VCaP (cell line): ENCODE results near the gene CCL22.
"Not testable (repeated sequence)": the region's sequence is repeated elsewhere in the genome, so short reads cannot be mapped to it uniquely, and the experiment has no call there.

Experiments
- H3K27ac ChIP-seq: fragments of 450-650 bp; 2 replicates; pipeline ENCODE4 v1.5.1; 2017
- TF ChIP-seq, protein P1 (sequence below): fragments of 450-650 bp; conservative IDR thresholded peaks from 2 replicates; pipeline ENCODE4 v1.5.1; 2017; ENCODE audit warnings: mild to moderate bottlenecking, moderate library complexity

The CCL22 gene

DNA sequence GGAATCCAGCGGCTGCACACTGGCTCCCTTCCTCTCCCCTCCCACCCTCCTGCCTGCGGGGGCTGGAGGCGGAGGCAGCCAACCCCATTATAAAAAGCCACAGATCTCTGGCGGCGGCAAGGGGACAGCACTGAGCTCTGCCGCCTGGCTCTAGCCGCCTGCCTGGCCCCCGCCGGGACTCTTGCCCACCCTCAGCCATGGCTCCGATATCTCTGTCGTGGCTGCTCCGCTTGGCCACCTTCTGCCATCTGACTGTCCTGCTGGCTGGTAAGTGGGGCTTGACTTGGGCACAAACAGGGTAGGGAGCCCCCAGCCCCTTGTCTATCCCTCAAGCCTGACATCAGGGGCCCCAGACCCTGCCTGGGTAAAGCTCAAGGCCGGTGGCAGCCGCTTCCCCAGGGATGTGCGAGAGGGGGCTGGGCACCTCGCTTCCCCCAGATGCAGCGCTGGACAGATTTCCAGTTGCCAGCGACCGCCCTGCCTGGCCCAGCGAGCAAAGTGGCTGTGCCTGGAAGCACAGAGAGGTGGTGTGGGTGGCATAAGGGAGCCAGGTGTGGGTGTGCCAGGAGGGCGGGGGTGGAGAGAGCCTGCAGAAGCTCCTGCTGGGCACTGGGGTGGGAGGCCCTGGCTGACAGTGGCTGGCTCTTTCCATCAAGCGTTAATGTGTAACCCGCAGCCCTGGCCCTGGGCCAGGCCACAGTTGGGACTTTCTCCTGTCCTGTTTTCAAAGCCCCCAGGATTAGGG, 14.0 kb downstream of the CCL22 start, which contains the start of gene CX3CL1:
Gene CX3CL1 (plus strand): TSS at position 119 of the 745 bp plus-strand sequence. CDS start 79 bp downstream, at position 198.
- H3K27ac ChIP-seq, result peak within 1 kb of the TSS; percentile 23; the same call in 1 of the 2 replicates
- TF ChIP-seq, protein P1, sequence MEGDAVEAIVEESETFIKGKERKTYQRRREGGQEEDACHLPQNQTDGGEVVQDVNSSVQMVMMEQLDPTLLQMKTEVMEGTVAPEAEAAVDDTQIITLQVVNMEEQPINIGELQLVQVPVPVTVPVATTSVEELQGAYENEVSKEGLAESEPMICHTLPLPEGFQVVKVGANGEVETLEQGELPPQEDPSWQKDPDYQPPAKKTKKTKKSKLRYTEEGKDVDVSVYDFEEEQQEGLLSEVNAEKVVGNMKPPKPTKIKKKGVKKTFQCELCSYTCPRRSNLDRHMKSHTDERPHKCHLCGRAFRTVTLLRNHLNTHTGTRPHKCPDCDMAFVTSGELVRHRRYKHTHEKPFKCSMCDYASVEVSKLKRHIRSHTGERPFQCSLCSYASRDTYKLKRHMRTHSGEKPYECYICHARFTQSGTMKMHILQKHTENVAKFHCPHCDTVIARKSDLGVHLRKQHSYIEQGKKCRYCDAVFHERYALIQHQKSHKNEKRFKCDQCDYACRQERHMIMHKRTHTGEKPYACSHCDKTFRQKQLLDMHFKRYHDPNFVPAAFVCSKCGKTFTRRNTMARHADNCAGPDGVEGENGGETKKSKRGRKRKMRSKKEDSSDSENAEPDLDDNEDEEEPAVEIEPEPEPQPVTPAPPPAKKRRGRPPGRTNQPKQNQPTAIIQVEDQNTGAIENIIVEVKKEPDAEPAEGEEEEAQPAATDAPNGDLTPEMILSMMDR, result no peak

- H3K27ac ChIP-seq, result no peak overlapping the region; the same call in 1 of the 2 replicates
- TF ChIP-seq, protein P1, result no peak
Observed at GRCh38 chr16:57373117-57373947, 14.7 kb downstream of the CCL22 start.

DNA sequence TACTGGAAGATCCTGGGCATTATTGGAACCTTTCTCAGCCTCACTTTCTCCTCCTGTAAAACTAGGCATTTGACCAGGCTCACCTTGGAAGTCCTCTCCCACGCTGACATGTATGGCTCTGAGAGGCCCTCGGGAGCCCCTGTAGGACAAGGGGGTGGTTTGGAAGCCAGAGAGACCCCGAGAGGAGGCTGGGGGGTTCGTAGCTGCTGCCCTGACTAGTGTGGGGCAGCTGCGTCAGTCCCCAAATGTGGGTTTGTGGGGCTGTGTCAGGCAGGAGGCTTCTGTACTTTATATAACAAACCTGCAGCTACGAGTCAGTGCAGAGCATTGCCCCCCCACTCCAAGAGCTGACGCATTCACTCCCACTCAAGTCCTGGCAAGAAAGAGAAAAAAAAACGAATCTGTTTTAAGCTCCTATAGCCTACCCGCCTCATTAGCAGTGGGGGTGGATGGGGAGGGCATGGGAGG, 15.5 kb downstream of the CCL22 start:
- TF ChIP-seq, protein P1, result no peak
- no peak overlapping the region for H3K27ac ChIP-seq

DNA sequence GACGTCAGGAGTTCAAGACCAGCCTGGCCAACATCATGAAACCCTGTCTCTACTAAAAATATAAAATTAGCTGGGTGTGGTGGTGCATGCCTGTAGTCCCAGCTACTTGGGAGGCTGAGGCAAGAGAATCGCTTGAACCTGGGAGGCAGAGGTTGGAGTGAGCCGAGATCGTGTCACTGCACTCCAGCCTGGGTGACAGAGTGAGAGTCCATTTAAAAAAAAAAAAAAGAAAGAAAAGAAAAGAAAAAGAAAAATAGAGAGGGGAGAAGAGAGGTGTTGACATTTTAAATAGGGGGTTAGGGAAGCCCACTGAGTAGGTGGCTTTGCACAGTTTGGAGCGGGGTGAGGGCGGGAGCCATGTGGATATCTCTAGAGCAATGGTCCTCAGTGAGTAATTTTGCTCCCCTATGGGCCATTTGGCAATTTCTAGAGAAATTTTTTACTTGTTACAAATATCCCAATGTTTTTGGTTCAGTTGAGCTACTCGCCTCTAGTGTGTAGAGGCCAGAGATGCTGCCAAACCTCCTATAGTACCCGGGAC, 16.4 kb downstream of the CCL22 start:
- H3K27ac ChIP-seq, result not testable (repeated sequence)

DNA sequence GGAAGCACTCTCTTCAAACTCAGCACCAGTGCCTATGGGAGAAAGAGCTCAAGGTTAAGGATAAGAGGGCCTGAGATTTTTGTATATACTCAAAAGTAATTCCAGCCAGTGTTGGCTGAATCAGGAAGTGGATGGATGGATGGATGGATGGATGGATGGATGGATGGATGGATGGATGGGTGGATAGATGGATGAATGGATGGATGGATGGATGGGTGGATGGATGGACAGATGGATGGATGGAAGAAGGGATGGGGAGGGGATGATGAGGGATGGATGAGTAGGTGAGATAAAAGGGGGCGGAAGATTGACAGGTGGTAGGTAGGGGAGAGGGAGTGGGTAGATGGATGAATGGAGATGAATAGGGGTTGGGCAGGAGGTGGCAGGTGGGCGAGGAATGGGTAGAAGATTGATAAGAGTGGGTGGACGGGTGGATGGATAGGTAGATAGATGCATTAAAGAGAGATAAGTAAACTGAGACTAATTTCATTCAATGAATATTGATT, 17.8 kb downstream of the CCL22 start:
- H3K27ac ChIP-seq, result no peak overlapping the region
- TF ChIP-seq, protein P1, result no peak

DNA sequence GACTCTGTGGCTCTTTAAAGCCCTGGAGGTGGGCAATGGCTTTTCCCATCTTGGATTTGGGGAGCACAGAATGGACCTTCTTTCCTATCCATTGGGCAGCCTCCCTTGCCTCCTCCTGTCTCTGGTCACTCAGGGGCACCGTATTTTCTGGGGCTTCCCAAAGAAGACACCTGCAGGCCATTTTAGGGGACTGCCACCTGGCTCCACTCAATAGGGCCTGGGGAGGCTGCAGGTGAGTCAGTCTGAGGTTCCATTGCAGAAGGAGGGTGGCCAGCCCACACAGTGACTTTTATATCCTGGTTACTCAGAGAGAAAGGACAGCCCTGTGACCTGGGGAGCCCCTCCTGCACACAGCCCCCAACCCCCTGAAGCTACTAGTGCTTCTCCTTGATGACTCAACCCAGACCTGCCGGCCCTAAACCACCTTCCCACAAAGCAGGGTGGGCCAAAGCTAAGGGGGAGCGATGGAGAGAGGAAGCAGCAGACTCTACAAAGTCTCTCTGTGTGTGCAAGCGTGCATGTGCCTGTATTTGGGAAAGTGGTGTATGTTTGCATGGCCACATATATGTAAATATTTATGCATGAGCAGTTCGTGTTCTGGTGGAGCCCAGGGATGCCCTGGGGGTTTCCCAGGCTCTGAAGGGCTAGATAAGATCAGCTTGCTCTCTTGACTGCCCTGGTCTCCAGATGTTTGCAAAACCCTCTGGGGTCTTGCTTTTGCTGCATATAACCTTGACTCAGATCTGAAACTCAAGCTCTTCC, 18.7 kb downstream of the CCL22 start:
- TF ChIP-seq, protein P1, result no peak
- H3K27ac ChIP-seq, result peak overlapping the region; percentile 63

DNA sequence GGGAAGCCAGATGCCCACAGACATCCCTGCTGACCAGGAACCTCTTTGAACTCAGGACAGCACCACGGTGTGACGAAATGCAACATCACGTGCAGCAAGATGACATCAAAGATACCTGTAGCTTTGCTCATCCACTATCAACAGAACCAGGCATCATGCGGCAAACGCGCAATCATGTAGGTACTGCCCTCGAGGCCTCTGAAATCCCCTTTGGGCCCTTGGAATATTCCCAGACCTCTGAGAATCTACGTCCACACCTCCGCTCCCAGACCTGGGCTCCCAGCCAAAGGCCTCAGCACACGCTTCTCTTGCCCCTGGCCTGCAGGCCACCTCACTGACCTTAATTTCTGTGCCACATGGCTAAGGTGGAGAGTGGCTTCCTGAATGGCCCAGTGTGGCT, 21.0 kb downstream of the CCL22 start:
- TF ChIP-seq, protein P1, result no peak
- H3K27ac ChIP-seq, result no peak overlapping the region
